ENCODE measurements around the gene OR4X1.
"Not testable (repeated sequence)": the region's sequence is repeated elsewhere in the genome, so short reads cannot be mapped to it uniquely, and the experiment has no call there.

The OR4X1 gene, protein sequence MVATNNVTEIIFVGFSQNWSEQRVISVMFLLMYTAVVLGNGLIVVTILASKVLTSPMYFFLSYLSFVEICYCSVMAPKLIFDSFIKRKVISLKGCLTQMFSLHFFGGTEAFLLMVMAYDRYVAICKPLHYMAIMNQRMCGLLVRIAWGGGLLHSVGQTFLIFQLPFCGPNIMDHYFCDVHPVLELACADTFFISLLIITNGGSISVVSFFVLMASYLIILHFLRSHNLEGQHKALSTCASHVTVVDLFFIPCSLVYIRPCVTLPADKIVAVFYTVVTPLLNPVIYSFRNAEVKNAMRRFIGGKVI

DNA sequence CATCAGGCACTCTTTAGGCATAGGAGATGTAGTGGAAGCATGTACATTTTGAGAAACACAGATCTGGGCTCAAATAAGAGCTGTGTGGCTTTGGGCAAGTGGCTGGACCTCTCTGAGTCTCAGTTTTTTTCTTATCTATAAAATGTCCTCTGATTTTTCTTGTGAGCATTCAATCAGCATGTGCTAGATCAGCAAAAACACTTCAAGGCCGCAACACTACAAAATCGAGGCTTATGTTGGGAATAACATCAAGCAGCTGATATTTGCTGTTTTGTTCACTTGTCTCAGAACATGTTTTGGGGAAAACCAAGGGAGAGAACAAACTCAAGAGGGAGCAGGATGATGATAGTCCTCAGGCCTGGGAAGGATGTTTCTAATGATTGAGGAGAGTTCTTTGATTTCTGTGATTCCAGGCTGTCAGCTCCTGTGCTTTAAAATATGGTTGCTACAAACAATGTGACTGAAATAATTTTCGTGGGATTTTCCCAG lies at the start of gene OR4X1:
Gene OR4X1 (plus strand): TSS at position 439 of the 489 bp plus-strand sequence. CDS start 0 bp downstream, at position 439.
- DNase-seq, result no peak

DNA sequence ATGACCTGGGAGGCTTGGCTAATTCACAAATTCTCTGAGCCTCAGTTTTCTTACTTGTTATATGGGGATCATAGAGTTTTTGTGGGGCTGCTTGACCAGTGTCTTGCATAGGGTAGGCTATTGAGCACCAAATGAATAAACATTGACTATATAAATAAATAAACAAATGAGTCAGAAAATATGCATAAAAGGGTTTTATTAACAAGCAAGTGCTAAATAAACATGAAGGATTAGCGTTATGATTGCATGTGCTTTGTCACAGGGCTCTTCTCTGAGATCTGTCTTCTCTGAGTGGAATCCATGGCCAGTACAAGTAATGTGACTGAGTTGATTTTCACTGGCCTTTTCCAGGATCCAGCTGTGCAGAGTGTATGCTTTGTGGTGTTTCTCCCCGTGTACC lies 47.2 kb upstream of the OR4X1 start, which contains the start of gene OR4B1:
Gene OR4B1 (plus strand): TSS at position 301 of the 400 bp plus-strand sequence. CDS start 0 bp downstream, at position 301.
- DNase-seq, result no peak

DNA sequence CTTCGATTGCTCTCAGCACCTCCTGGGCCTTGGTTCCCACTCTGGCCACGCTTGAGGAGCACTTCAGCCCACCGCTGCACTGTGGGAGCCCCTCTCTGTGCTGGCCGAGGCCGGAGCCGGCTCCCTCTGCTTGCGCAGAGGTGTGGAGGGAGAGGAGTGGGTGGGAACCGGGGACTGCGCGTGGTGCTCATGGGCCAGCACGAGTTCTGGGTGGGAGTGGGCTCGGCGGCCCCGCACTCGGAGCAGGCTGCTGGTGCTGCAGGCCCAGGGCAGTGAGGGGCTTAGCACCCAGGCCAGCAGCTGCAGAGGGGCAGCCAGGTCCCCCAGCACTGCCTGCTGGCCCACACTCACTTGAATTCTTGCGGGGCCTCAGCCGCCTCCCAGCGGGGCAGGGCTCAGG lies 34.9 kb upstream of the OR4X1 start:
- no peak for DNase-seq

DNA sequence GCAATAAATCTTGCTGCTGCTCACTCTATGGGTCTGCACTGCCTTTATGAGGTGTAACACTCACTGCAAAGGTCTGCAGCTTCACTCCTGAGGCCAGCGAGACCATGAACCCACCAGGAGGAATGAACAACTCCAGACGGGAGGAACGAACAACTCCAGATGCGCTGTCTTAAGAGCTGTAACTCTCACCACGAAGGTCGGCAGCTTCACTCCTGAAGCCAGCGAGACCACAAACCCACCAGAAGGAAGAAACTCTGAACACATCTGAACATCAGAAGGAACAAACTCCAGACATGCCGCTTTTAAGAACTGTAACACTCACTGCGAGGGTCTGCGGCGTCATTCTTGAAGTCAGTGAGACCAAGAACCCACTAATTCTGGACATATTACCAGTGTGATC lies 33.6 kb upstream of the OR4X1 start:
- DNase-seq, result not testable (repeated sequence)

DNA sequence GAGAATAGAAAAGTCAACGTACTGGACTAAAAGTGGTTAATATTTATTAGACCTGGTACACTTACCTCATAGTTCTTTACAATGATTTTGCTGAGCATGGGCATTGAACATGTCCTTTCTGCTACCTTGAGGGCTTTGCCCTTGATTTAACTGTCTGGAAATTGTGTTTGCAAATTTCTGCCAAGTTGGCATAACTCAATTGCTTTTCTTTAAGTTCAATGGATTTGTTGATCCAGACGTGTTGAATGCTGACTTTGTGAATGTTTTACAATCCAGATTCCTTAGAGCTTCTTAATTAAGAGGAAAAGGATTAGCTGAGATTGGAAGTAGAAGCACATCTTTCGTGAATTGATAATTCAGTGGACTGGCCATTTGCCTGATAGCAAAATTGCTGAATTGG lies 25.9 kb upstream of the OR4X1 start:
- DNase-seq, result no peak

DNA sequence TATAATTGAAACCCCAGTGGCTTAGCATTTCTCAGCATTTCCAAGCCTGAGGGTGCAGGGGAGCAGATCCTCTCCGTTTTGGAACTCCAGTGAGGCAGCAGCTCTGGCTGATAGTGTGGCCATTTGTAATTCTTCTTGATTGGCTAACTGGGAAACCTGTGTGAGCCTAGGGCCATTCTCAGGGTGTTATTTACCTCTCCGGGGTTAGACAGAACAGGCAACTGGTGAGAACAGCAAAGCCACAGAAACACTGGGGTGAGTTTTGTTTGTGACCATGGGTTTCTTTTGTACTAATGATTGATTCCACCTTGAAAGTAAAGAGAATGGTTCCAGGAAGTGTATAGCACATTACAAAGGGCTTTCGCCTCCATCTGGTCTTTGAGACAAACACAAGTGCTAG lies 21.2 kb upstream of the OR4X1 start:
- DNase-seq, result no peak

DNA sequence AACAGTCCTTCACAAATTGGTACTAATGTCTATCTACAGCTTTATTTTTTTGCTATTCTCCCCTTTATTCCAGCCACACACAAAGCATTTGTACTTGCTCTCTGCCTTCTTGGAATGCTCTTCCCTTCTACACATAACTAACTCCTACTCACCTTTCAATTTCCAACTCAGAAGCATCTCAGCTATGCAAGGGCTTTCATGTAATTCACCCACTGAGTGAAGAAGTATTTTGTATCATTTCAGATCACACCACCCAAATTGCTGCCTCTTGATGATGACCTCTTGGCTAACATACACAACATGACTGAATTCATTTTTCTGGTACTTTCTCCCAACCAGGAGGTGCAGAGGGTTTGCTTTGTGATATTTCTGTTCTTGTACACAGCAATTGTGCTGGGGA lies 18.9 kb upstream of the OR4X1 start, which contains the start of gene OR4X2:
Gene OR4X2 (plus strand): TSS at position 301 of the 400 bp plus-strand sequence. CDS start 0 bp downstream, at position 301.
- no peak for DNase-seq

DNA sequence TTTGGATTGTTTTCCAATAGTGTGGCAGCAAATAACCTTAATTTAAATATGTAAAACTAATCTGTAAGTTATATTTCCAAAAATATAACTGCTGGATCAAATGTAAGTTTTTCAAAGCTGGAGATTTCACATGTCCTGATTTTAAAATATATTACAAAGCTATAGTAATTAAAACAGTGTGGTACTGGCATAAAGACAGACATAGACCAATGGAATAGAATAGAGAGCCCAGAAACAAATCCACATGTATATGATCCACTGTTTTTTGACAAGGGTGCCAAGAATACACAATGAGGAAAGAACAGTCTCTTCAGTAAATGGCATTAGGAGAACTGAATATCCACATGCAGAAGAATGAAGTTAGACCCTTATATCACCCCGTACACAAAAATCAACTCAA lies 14.8 kb upstream of the OR4X1 start:
- no peak for DNase-seq

DNA sequence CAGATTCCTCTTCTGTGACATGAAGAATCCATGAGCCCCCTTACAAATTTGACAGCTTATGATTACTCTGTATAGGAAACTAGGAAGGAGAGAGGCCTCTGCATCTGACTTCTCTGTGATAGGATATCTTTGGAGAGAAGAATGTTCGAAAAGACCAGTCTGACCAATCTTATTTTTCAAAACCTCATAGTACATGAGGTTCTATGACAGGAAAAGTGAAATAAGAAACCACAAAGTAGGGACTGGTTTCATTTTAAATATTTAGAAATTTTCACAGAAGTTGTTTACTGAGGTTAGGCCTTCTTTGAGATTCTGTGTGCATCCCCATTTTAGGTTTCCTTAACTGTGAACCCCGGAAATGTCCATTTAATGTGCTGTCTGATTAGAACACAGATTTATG lies 2.1 kb upstream of the OR4X1 start:
- no peak for DNase-seq

DNA sequence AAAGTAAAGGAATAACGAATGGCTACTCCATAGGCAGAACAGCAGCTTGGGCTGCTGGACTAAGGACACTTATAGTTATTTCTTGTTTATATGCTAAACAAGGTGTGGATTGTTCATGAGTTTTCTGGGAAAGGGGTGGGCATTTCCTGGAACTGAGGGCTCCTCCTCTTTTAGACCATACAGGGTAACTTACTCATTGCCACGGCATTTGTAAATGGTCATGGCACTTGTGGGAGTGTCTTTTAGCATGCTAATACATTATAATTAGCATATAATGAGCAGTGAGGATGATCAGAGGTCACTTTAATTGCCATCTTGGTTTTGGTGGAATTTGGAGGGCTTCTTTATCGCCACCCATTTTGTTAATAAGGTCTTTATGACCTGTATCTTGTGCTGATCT lies 7.0 kb downstream of the OR4X1 start:
- DNase-seq, result no peak

DNA sequence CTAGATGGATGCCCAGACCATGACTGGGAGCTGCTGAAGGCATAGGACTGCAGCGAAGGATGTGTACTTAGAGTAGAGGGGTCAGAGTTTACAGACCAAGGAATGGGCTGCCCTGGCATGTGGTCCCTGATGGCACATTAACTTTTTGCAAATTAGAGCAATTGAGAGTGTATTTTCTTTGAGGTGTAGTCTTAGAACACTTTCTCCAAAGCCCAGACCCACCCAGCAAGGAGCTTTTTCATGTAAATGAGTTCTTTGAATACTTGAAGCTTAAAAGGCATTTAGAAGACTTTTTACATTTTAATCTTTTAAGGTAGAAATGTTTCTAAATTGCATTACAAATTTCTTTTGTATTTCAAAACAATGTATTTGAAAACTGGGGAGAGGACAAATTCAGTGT lies 8.9 kb downstream of the OR4X1 start:
- no peak for DNase-seq

DNA sequence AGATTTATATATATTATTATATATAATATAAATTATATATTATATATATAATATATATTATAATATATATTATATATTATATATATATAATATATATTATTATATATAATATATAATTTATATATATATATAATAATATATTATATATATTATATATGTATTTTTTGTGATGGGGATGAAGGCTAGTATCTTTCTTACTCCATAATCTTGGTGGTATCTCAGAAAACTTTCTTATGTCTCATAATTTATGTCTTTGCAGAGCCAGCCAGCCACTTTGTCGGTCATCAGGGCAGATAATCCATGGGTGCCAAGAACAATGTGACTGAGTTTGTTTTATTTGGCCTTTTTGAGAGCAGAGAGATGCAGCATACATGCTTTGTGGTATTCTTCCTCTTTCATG lies 42.3 kb downstream of the OR4X1 start, which contains the start of gene OR4S1:
Gene OR4S1 (plus strand): TSS at position 301 of the 400 bp plus-strand sequence. CDS start 0 bp downstream, at position 301.
- no peak for DNase-seq

DNA sequence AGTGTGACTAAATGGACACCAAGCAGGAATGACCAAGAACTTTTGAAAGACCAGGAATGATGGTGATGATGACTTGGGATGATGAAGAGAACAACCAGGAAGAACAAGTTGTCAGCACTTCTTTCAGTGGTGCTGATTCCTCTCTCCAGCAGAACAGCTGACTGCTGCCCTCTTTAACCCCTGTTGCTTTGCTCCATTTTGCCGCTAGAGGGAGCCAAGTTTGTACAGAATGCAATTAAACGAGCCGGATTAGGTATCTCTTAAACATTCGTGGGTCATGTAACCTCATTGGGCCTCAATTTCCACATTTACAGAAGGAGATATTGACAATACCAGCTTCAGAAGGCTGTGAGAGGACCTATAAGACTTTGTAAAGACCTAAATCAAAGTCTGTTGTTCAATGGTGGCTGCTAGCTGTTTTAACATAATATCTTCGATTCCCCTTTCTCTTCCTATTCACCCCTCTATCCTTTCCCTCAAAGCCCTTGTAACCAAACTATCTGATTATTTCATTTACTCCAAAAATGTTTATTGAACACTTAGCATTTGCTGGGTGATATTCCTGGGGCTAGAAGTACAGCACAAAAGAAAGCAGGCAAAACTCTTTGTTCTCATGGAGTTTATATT lies 44.2 kb downstream of the OR4X1 start:
- peak; percentile 82 for DNase-seq

DNA sequence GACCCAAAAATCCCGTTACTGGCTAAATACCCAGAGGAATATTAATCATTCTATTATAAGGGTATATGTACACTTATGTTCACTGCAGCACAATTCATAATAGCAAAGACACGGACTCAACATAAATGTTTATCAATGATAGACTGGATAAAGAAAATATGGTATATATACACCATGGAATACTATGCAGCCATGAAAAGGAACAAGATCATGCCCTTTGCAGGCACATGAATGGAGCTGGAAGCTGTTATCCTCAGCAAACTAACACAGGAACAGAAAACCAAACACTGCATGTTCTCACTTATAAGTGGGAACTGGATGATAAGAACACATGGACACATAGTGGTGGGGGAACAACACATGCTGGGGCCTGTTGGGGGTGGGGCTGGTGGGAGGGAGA lies 49.9 kb downstream of the OR4X1 start:
- DNase-seq, result not testable (repeated sequence)
